HuH-7.5 (cell line): ENCODE results near the gene PAK2.
"Not testable (repeated sequence)": the region's sequence is repeated elsewhere in the genome, so short reads cannot be mapped to it uniquely, and the experiment has no call there.

Experiments
- DNase-seq: peaks from one replicate; pipeline ENCODE4 v3.0.0; 2011; ENCODE audit warnings: low spot score

PAK2 gene

DNA sequence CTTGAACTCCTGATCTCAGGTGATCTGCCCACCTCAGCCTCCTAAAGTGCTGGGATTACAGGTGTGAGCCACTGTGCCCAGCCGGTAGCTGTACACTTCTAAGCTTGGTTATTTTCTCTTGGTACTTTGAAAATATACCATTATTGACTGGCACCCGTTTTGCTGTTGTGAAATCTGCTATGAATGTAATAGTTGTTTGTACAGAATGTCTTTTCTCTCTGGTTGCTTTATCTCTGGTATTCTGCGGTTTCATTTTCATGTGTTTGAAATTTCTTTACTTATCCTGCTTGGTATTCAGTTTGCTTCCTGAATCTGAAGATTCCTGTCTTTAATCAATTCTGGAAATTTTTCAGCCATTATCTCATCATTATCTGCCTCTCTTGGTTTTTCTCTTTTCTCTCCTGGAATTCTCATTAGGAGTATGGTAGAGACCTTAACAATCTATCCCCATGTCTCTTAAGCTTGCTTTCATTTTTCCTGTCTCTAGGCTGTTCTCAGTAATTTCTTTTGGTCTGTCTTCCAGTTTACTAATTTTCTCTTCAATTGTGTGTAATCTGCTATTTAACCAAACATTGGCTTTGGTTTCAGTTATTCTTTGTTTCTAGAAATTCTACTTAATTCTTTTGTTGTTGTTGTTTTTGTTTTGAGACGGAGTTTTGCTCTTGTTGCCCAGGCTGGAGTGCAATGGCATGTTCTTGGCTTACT is 2.8 kb upstream of the PAK2 start:
- DNase-seq: no peak

DNA sequence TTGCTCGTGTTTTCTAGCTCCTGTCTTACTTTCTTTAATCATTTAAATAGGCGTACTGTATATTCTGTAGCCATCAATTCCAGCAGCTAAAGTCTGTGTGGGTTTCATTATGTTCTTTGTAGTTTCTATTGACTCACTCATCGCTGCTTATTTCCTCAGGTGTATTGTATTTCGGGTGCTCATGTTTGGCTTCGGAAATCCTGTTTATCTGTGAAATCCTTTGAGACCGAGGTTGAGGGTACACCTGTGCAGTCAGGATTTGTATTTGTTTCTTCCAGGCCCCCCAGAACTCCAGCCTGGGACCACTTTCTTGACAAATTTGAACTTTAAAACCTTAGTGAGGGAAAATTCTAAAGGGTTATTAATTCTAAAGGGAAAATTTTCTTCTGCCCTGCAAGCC is 2.0 kb upstream of the PAK2 start:
- DNase-seq: no peak

DNA sequence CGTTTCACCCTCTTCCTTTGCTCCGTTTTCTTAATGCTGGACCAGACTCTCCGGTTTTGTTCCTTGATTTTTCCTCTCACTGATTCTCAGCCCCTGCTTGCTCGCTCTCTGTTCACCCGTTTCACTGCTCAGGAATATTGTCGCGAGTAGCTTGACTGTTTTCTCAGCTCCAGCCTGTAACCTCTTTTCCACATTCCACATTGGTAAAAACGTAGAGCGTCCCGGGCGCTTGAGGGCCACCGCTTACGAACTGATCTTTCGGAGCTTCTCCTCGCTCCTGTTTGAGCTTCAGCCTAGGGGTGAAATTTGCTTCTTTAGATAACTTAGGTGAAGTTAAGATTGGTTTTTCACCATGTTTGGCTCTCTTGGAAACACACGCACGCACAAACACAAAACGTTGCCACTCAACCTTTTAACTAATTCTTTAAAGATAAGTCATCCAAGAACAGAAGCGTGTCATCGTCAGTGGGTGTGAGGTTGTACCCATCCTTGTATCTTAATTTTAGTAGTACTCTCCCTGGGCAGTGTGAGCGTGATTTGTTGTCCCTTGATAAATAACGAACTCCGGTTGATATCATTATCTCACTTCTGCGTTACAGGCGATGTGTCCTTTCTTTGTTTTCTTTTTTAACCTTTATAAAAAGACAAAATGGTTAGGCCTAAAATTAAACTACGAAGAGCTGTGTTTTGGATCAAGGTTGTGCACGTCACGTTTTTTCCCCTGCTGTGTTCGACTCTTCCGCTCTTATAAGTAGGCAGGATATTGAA is 1.0 kb downstream of the PAK2 start:
- peak; percentile 20 for DNase-seq

DNA sequence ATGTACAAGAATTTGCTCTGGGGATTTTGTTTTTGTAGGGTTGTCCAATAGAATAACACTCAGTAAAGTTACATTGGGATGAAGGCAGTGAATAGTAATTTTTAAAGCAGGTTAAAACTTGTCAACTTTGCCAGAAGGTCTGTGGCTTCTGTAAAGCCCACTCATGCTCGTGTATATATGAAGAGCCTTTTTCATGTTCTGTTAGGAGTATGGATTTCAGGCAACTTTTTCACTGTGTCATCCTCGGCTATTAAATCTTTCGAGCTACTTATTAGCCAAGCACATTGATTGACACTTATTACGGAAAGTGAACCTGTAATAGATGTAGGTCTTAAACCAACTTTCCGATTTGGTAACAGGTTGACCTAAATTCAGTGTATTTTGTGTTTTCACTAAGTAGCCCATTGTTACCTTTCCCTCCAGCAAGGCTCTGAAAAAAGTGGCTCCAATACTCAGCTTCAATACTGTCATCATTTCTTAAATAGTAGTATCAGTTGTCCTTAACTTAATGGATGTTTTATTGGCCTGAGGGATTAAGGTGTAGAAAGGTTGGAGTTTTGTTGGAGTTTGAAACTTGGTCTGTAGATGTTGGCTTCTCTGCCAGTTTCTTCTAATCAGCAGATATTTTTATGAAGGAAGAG is 1.7 kb downstream of the PAK2 start:
- no peak for DNase-seq

DNA sequence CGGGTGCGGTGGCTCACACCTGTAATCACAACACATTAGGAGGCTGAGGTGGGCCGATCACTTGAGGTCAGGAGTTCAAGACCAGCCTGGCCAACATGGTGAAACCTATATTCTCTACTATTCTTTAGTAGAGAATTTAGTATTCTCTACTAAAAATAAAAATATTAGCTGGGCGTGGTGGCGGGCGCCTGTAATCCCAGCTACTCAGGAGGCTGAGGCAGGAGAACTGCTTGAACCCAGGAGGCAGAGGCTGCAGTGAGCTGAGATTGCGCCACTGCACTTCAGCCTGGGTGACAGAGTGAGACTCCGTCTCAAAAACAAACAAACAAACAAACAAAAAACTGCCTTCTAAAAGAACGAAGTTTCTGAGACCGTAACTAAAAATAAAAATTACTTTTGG is 3.9 kb downstream of the PAK2 start:
- DNase-seq: not testable (repeated sequence)

DNA sequence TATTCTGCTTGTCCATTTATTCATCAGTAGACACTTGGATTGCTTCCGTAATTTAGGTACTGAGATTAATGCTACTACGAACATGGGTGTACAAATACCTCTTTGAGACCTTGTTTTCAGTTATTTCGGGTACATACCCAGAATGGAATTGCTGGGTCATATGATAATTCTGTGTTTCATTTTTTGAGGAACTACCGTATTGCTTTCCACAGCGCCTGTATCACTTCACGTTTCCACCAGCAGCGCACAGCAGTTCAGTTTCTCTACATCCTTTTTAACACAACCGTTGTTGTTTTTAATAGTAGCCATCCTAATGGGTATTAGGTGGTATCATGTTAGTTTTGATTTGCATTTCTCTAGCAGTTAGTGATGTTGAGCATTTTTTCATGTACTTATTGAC is 9.5 kb downstream of the PAK2 start:
- DNase-seq: no peak

DNA sequence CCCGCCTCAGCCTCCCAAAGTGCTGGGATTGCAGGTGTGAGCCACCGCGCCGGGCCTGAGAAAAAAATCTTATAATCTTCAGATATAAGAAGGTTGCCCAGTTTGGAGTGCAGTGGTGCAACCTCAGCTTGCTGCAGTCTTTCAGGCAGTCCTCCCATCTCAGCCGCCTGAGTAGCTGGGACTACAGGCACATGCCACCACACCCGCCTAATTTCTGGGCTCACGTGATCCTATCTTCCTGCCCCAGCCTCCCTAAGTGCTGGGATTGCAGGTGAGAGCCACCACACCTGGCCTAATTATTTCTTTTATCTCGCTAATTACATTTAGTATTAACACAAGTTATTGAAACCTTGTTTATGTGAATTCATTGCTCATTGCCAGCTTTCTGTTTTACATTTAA is 13.5 kb downstream of the PAK2 start:
- DNase-seq: no peak

DNA sequence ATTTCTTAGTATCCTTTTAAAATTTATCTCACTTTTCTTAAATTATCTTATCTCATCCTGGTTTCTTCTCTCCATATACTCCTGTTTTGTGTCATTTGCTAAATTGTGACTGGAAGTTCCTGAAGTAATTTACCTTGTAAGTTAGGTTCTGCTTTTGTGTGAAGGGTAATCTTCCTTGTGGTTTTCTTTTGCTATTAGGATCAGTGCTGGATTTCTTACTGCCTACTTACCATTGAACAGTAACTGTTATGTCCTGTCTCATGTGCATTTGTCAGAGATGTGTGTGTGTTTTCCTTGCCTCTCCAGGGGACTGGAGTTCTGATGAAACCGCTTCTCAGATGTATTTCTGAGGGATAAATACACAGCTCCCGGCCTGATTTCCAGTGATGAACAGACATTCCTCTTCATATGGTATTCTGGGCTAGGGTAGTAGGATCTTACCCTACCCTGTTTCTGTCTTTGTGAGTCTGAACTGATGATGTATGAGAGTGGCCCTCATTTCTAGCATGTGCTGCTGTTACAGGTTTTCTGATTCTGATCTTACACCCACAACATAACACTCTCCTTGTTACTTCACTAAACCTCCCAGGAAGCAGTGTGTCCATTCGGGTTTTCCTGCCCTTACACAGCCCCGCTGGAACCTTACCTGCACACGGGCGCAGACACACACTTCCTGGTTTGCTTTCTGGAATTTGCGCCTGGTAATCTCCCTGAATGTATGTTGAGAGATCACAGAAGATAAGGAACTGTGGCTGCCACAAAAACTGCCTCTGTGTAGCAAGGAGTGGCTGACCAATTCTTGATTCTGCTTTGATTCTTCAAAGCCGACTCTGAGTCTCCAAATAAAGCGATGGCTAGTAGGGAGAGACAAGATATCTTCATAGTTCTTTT is 14.7 kb downstream of the PAK2 start:
- DNase-seq: peak; percentile 12

DNA sequence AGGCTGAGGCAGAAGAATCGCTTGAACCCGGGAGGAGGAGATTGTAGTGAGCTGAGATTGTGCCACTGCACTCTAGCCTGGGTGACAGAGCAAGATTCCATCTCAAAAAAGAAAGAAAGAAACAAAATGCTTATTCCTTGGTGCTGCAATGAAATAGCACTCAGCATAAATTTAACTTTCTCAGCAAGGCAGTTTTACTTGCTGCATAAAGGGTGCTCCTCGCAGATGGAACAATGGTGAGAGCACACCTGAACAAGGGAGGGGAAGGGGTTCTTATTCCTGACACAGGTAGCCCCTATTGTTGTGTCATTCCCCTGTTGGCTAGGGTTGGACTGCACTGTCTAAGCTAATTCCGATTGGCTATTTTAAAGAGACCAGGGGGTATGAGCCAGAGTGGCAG is 17.1 kb downstream of the PAK2 start:
- no peak for DNase-seq

DNA sequence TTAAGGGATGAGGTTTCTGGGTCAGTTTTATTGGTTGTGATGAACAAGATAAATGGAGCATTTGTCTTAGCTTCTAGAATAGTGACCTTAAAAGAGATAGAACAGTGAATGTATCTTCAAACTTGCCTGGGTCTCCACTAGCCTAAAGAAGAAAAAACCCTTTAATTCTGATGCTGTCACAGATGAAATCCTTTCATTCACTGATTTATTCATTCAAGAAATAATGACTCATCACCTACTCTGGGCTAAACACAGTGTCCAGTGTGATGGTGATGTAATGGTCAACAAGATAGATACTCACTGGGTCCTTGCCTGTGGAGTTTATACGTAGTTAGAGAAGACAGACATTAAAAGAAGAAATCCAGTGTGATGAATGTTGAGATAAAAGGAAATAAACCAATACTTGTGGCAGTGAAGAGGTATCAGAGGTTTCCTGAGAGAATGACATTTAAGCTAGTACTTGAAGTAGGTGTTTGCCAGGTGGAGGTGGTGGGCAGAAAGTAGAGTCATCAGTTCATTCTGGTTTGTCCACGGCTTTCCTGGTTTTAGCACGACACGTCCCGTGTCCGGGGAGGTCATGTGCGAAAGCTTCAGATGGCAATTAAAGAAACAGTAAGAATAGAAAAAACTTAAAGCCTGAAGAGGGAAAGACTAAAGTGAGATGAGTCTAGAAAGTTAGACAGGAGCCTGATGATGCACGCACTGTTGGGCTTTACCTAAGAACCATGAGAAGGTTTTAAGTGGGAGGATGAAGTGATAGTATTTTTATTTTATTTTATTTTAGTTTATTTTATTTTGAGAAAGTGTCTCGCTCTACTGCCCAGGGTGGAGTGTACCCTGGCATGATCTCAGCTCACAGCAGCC is 18.5 kb downstream of the PAK2 start:
- DNase-seq: no peak

DNA sequence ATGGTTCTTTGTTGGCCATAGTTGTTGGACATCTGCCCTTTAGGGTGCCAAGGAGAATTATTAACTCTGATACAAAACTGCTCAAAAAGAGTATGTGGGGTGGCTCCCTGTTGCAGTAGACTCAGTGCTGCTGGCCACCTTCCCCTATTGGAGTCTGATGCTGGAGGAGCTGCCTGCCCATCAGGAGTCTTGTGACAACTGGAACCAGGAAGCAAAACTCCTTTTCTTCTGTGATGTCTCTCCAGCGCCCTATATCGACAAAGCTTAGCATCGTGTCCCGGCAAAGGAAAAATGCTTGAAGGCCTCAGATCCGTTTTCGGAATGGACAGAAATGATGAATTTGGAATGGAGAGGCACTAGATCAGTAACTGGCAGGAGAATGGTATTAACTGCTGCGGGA is 23.5 kb downstream of the PAK2 start:
- no peak for DNase-seq

DNA sequence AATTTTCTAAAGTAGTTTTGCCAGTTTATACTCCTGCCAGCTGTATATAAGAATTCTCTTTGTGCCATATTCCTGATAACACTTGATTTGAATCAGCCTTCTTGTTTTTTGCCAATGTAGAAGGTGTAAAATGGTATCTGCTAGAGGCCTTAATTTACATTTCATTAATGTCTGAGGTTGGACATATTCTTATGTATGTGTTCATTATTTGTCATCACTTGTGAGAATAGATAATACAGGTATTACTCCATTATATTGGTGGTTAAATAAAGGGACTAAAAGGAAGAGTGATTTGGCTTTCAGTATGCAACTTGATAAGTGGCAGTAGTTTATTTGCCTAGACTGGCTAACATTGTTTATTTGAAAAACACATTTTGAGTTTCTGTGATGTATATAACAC is 25.8 kb downstream of the PAK2 start:
- DNase-seq: no peak

DNA sequence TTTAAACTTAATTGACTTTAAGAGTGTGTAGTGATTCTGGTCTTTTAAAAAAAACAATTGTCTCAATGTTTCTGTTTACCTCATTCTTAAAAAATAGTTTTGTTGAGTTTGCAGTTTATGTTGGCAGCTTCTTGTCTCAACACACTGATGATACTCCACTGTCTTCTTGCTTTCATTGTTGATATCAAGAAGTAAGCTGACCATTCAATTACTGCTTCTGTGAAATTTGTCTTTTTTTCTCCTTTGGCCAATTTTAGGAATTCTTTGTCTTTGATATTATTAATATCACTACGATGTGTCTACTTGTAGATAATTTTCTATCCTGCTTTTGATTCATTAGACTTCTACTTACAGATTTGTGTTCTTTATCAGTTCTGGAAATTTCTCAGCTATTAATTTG is 31.4 kb downstream of the PAK2 start:
- DNase-seq: no peak

DNA sequence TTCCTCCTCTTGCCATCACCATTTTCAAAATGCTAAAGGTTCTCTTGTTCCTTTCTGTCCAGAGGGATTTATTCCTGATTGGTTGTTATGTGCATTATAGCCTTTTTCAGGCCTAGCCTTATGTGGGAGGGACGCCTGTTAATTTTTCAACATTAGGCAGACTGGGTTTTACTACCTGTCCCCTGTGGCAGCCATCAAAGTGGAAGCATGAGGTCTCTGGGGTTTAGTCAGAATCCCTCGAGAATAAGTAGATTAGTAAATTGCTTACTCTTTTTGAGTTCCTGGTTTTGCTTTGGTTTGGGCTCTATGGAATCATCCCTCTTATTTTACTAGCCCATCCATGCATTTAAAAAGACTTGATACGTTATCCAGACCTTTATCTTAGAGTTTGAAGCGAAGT is 32.4 kb downstream of the PAK2 start:
- DNase-seq: no peak

DNA sequence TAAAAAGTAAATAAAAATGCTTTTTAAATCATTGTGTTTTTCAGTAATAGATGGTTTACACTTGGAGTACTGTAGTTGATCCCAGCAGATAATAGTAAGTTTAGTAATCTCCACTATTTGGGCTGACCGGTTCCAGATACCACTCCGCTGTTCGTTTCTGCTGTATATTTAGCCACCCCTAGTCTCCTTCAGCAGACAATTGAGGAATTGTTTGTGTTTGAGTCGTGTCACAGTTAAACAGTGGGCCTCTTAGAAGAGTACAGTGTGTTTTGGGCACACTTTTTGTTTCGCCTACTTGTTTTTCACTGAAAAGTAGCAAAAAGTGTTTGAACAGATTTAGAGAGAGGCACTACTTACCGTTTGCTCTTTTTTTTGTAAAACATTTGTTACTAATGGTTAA is 33.2 kb downstream of the PAK2 start:
- DNase-seq: no peak

DNA sequence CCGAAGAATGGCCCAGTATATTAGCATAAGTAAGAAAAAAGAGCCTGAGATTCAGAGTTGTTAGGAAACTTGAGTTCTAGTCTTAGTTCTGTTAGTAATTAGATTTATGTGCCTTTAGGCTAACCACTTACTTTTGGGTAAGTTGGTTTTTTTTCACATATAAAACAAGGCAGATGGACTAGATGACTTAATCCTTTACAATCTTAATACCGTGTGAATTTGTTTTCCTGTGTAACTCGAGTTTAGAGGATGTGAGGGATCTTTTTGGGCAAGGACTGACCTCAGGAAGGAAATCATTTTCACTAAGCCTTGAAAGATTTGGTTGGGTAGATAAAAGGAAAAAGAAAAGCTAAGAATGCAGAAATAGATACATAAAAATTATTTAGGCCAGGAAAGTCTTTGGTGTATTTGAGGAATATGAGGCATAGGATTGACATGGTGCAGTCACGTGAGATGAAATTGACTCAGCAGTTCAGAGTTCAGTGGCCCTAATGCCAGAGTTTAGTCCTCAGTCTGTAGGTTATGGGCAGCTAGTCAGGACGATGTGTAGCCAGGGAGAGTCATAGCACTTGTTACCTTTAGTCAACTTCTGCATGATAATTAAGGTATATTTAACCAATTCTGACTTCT is 34.6 kb downstream of the PAK2 start:
- no peak for DNase-seq

DNA sequence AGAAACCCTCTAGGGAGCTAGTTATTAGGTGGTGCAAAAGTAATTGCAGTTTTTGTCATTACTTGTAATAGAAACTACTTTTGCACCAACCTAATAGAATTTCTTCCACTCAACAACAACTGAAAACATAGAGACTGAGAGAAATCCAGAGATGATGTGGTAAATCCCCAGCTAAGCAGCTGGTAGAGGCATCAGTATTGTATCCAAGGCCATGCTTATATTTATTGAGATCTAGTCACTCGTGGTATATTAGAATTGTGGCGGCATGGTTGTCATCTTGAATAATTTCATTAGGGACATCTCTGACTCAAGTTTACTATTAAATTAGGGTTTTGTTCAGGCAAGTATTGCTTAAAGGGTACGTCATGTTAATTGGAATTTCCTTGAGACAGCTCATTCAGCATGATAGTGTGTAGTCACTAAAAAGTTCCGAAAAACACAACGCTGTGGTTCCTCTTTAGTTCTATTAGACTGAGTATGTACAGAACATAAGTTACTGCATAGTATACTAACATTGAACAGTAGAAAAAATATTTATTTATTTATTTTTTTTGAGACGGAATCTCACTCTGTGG is 35.3 kb downstream of the PAK2 start:
- no peak for DNase-seq

DNA sequence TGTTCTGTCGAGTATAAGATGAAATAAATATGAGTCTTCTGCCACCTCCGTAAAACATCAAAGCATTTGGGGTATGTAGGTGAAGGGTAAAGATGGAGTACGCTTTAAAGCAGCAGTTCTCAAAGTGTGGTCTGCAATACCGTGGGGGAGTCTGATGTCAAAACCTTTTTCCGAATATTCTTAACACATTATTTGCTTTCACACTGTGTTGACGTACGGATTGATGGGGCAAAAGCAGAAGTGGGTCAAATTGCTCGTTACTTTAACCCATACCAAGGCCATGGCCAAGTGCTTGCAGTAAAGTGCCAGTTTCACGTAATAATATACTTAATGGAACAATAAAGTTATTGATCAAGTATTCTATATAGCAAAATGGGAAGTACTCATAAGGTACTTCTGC is 36.3 kb downstream of the PAK2 start:
- no peak for DNase-seq

DNA sequence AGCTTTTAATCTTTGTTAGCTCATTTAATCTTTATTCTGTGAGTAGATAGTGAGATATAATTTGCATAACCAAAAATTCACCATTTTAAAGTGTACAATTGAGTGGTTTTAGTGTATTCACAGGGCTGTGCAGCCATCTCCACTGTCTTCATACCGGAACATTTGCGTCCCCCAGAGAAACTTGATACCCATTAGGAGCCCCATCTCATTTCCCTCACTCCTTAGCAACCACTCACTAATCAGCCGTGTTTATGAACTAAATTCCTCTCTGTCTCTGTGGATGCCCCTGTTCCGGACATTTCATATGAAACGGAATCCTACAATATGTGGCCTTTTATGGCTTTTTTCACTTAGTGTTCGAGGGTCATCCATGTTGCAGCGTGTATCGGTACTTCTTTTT is 38.2 kb downstream of the PAK2 start:
- no peak for DNase-seq

DNA sequence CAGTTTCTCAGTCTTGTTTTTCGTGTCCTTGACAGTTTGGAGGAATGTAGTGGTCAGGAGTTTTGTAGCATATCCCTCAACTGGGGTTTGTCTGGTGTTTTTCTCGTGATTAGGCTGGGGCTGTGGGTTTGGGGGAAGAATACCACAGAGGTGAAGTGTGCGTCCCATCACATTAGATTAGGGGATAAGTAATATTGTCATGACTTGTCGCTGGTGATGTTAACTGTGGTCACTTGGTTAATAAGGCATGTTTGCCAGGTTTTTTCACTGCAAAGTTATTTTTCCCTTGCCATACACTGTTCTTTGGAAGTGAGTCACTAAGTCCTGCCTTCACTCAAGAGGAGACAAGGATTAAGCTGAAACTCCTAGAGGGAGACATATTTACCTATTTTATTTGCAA is 39.1 kb downstream of the PAK2 start:
- no peak for DNase-seq

DNA sequence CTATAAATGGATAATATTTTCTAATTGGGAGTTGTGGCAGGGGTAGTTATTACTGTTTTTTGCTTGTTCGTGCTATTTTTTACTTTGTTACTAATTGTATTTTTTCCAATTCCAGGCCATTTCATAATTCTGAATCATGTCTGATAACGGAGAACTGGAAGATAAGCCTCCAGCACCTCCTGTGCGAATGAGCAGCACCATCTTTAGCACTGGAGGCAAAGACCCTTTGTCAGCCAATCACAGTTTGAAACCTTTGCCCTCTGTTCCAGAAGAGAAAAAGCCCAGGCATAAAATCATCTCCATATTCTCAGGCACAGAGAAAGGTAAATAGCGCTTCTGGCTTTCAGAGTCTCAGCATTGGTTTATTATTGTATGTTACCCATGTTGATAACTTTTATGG is 42.9 kb downstream of the PAK2 start:
- no peak for DNase-seq
